Caco-2 (cell line): ENCODE data around the gene HIPK2. TPM values are rescaled to one million over a fixed set of nuclear protein-coding genes. Genes with fewer than 3 reads are reported as not detected.

Experiments
- BruUV-seq: library from RNA; stranded (reverse); fragments of 400-500 nt; replicated peaks from 2 replicates; lab custom pipeline; 2021; lab: Mats Ljungman, UMichigan
- CTCF ChIA-PET: fragments of 300-600 bp; sonication (Branson Sonifier 250); formaldehyde crosslinking; loops from one replicate; lab custom pipeline; 2022; ENCODE audit warnings: antibody characterized with exemption; lab: Charles Lee
- POLR2A ChIA-PET: fragments of 300-600 bp; sonication (Branson Sonifier 250); formaldehyde crosslinking; loops from one replicate; lab custom pipeline; 2022; ENCODE audit warnings: antibody characterized with exemption; lab: Charles Lee
- DNase-seq, 2 experiments: peaks; one replicate each; pipeline versions ENCODE4 v3.0.0 to v3.0.0-alpha.2; 2020 to 2022
- H3K27me3 ChIP-seq: replicated peaks from 2 replicates; pipeline ENCODE4 v1.6.0; 2011; ENCODE audit warnings: low read length; ENCODE audit not compliant: control insufficient read depth, insufficient read depth
- H3K36me3 ChIP-seq: 2 replicates; pipeline ENCODE4 v1.5.1; 2011; ENCODE audit warnings: low read length; ENCODE audit not compliant: control insufficient read depth, insufficient read depth
- H3K4me1 ChIP-seq: fragments of 250-450 bp; sonication (Bioruptor Pico); 2 replicates; pipeline ENCODE4 v1.5.1; 2020; ENCODE audit warnings: mild to moderate bottlenecking
- H3K4me3 ChIP-seq: 2 replicates; pipeline ENCODE4 v1.5.1; 2011; ENCODE audit warnings: low read depth, mild to moderate bottlenecking, control low read depth, low read length
- H3K9me3 ChIP-seq: fragments of 250-450 bp; sonication (Bioruptor Pico); 2 replicates; pipeline ENCODE4 v1.5.1; 2020; ENCODE audit warnings: mild to moderate bottlenecking, moderate library complexity
- H3K27ac Mint-ChIP-seq: one replicate; pipeline ENCODE4 v1.8.0; 2022; ENCODE audit warnings: mixed read lengths; ENCODE audit not compliant: unreplicated experiment
- H3K27me3 Mint-ChIP-seq: one replicate; pipeline ENCODE4 v1.8.0; 2022; ENCODE audit warnings: mixed read lengths; ENCODE audit not compliant: insufficient read depth, unreplicated experiment
- H3K36me3 Mint-ChIP-seq: one replicate; pipeline ENCODE4 v1.8.0; 2022; ENCODE audit warnings: mild to moderate bottlenecking, mixed read lengths; ENCODE audit not compliant: insufficient read depth, unreplicated experiment
- H3K4me1 Mint-ChIP-seq: one replicate; pipeline ENCODE4 v1.8.0; 2022; ENCODE audit warnings: low read depth, mixed read lengths; ENCODE audit not compliant: unreplicated experiment
- H3K4me3 Mint-ChIP-seq: one replicate; pipeline ENCODE4 v1.8.0; 2022; ENCODE audit warnings: mild to moderate bottlenecking, moderate library complexity, mixed read lengths; ENCODE audit not compliant: unreplicated experiment
- H3K9me3 Mint-ChIP-seq: one replicate; pipeline ENCODE4 v1.8.0; 2022; ENCODE audit warnings: mixed read lengths; ENCODE audit not compliant: unreplicated experiment
- intact Hi-C: fragments of 100-400 bp; cut with micrococcal nuclease; formaldehyde crosslinking; loops from one replicate; pipeline ENCODE4 v1.10.0; 2022; ENCODE audit not compliant: unreplicated experiment
- total RNA-seq: library from RNA; stranded (reverse); gene quantifications from 2 replicates; pipeline ENCODE4 v1.2.3, GENCODE V29; 2022
- TF ChIP-seq, protein P1 (sequence below), 2 experiments: fragments of 200-600 bp in 1 of 2; IDR thresholded peaks; 1 replicate in 1 of 2; 2 replicates in 1 of 2; pipeline versions ENCODE4 v1.5.1 to v1.8.0; 2011 to 2022; ENCODE audit warnings: antibody characterized with exemption in 1 of 2, control low read depth in 1 of 2, inconsistent platforms in 1 of 2, low read depth in 1 of 2, low read length in 1 of 2, mild to moderate bottlenecking in 1 of 2, moderate library complexity in 1 of 2; ENCODE audit not compliant: insufficient read depth in 1 of 2, severe bottlenecking in 1 of 2, unreplicated experiment in 1 of 2

The HIPK2 gene
- total RNA-seq, 1 experiment from 2014 or later: 42.8 TPM

GRCh38 chr7:139765143-139765542 lies 12.7 kb downstream of the HIPK2 start:
- Mint-ChIP-seq H3K9me3 (no peaks in the 10 kb centered on the region), H3K4me3 (no peak overlapping the region), H3K27ac (no peak overlapping the region), H3K36me3 (peaks cover 4% of the 10 kb centered on the region), H3K4me1 (no peaks in the 10 kb centered on the region), H3K27me3 (no peaks in the 10 kb centered on the region)
- H3K27me3 ChIP-seq: no peaks in the 10 kb centered on the region
- ChIA-PET POLR2A (no interaction called here), CTCF (interaction anchor here (0.6 kb wide), 2 partner anchors 540 to 671 kb away, joined by 4 read pairs; no protein-coding TSS in a partner anchor)
- intact Hi-C loops: no loop called here
- TF ChIP-seq, protein P1, sequence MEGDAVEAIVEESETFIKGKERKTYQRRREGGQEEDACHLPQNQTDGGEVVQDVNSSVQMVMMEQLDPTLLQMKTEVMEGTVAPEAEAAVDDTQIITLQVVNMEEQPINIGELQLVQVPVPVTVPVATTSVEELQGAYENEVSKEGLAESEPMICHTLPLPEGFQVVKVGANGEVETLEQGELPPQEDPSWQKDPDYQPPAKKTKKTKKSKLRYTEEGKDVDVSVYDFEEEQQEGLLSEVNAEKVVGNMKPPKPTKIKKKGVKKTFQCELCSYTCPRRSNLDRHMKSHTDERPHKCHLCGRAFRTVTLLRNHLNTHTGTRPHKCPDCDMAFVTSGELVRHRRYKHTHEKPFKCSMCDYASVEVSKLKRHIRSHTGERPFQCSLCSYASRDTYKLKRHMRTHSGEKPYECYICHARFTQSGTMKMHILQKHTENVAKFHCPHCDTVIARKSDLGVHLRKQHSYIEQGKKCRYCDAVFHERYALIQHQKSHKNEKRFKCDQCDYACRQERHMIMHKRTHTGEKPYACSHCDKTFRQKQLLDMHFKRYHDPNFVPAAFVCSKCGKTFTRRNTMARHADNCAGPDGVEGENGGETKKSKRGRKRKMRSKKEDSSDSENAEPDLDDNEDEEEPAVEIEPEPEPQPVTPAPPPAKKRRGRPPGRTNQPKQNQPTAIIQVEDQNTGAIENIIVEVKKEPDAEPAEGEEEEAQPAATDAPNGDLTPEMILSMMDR (IDR thresholded peaks at IDR 0.05; ENCODE audit: insufficient read depth in 1 of 2, low read depth in 1 of 2, low read length in 1 of 2, severe bottlenecking in 1 of 2, unreplicated experiment in 1 of 2): no peak
- H3K4me3 ChIP-seq: no peak overlapping the region
- no peaks in the 10 kb centered on the region for H3K9me3 ChIP-seq
- H3K4me1 ChIP-seq: no peaks in the 10 kb centered on the region
- no peak for DNase-seq
- H3K36me3 ChIP-seq: no peaks in the 10 kb centered on the region
- no TSS peak for BruUV-seq

- Mint-ChIP-seq H3K4me1 (peaks cover 5% of the 10 kb centered on the region), H3K9me3 (no peaks in the 10 kb centered on the region), H3K36me3 (no peaks in the 10 kb centered on the region), H3K27me3 (no peaks in the 10 kb centered on the region), H3K27ac (peak overlapping the region; percentile 9), H3K4me3 (no peak overlapping the region)
- ChIA-PET POLR2A (no interaction called here), CTCF (no interaction called here)
- Histone ChIP-seq H3K4me1 (peaks cover under 1% of the 10 kb centered on the region; the same call in 1 of the 2 replicates), H3K4me3 (no peak overlapping the region), H3K36me3 (no peaks in the 10 kb centered on the region), H3K27me3 (no peaks in the 10 kb centered on the region), H3K9me3 (no peaks in the 10 kb centered on the region)
- no peak for DNase-seq
- TF ChIP-seq, protein P1 (IDR thresholded peaks at IDR 0.05; ENCODE audit: insufficient read depth in 1 of 2, low read depth in 1 of 2, low read length in 1 of 2, severe bottlenecking in 1 of 2, unreplicated experiment in 1 of 2): no peak
- intact Hi-C loops: no loop called here
- BruUV-seq: no TSS peak
Observed at GRCh38 chr7:139763330-139763729, 14.5 kb downstream of the HIPK2 start.

GRCh38 chr7:139762886-139763285 lies 14.9 kb downstream of the HIPK2 start:
- Histone ChIP-seq H3K4me1 (peaks cover 5% of the 10 kb centered on the region), H3K27me3 (no peaks in the 10 kb centered on the region), H3K4me3 (no peak overlapping the region), H3K9me3 (no peaks in the 10 kb centered on the region), H3K36me3 (no peaks in the 10 kb centered on the region)
- no peak for DNase-seq
- Mint-ChIP-seq H3K27me3 (no peaks in the 10 kb centered on the region), H3K4me1 (peaks cover 9% of the 10 kb centered on the region), H3K4me3 (no peak overlapping the region), H3K9me3 (no peaks in the 10 kb centered on the region), H3K27ac (peak overlapping the region; percentile 9), H3K36me3 (no peaks in the 10 kb centered on the region)
- POLR2A ChIA-PET: no interaction called here
- intact Hi-C loops: no loop called here
- TF ChIP-seq, protein P1 (IDR thresholded peaks at IDR 0.05; ENCODE audit: insufficient read depth in 1 of 2, low read depth in 1 of 2, low read length in 1 of 2, severe bottlenecking in 1 of 2, unreplicated experiment in 1 of 2): no peak
- no TSS peak for BruUV-seq
- CTCF ChIA-PET: no interaction called here
